ENCODE measurements around the gene PATZ1.

DNA sequence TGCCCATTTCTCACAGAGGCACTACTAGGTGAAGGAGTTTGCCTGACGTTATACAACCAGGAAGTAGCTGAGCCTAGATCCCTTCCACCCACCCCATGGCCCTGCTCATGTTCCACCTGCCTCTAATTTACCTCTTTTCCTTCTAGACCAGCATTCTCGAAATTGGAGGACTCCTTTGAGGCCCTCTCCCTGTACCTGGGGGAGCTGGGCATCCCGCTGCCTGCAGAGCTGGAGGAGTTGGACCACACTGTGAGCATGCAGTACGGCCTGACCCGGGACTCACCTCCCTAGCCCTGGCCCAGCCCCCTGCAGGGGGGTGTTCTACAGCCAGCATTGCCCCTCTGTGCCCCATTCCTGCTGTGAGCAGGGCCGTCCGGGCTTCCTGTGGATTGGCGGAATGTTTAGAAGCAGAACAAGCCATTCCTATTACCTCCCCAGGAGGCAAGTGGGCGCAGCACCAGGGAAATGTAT lies 68.0 kb downstream of the PATZ1 start:
- TF ChIP-seq TEAD4 (IDR thresholded peaks at IDR 0.05) (peak; percentile 50; the same call in 1 of the 2 replicates), NFIC (IDR thresholded peaks at IDR 0.05) (peak; percentile 43; the same call in 1 of the 2 replicates), TCF12 (IDR thresholded peaks at IDR 0.05; ENCODE audit: low read depth) (peak; percentile 71), EP300 (IDR thresholded peaks at IDR 0.05; ENCODE audit: borderline replicate concordance) (peak; percentile 61; the same call in 1 of the 2 replicates)
- TF ChIP-seq, protein P1, sequence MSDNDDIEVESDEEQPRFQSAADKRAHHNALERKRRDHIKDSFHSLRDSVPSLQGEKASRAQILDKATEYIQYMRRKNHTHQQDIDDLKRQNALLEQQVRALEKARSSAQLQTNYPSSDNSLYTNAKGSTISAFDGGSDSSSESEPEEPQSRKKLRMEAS (IDR thresholded peaks at IDR 0.05): no peak; the same call in 1 of the 2 replicates

Measured in Ishikawa (cell line).